DMS53 (cell line): Measurements from ENCODE around the gene TTLL7.

ENCODE experiments used
- DNase-seq: peaks from one replicate; lab custom pipeline; 2025; lab: John Stamatoyannopoulos, UW

The TTLL7 gene

DNA sequence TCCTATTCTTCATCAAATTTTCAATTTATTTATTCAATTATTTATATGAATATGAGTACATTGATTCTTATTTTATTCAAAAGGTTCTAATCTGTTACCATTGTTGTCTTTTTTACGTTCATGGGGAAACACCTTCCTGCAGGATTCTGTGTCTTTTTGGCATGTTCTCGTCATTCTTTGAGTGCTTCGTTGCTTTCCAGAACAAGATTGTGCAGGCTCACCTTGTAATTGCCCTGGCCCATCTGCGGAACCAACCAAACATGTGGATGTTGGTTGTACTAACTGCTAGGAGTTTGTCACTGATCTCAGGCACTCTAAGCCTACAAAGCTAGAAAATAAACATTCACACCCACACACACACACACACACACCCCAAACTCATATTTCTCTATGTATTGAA lies 182.1 kb downstream of the TTLL7 start:
- no peak for DNase-seq

DNA sequence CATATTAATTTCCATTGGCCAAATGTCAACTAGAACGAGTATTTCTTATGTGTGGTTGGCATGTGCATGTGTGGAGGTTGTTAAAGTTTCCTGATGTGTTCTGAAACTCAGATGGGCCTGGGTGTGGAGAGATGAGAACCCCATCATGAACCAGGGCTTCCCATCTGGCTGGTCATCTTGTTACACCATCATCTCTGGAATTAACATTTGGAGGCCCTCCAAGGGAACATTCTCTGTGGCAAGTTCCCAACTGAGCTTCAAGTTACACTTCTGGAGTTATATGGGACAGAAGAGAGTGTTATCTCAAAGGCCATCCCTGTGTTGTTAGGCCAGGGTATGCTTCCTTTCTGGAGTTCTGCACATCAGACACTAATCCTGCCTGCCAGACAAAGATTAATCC lies 183.6 kb downstream of the TTLL7 start:
- no peak for DNase-seq
